Hepatocyte (in vitro differentiated cells): Measurements from ENCODE around the gene CGB5.

Source experiments
- CTCF ChIP-seq: fragments of 200-600 bp; sonication (generic); IDR thresholded peaks from 2 replicates; pipeline ENCODE4 v1.5.1; 2016; ENCODE audit warnings: antibody characterized with exemption, mild to moderate bottlenecking; ENCODE audit not compliant: poor library complexity
- EZH2 ChIP-seq: fragments of 200-600 bp; sonication (generic); IDR thresholded peaks from 2 replicates; pipeline ENCODE4 v1.6.1; 2016; ENCODE audit warnings: antibody characterized with exemption, mild to moderate bottlenecking, borderline replicate concordance

- no peak for TF ChIP-seq CTCF
- no peak for TF ChIP-seq EZH2
These were observed 25.4 kb downstream of the CGB5 start for GRCh38 chr19:49069026-49069425.
